ENCODE data around the gene CAPZA1.

Gene CAPZA1

DNA sequence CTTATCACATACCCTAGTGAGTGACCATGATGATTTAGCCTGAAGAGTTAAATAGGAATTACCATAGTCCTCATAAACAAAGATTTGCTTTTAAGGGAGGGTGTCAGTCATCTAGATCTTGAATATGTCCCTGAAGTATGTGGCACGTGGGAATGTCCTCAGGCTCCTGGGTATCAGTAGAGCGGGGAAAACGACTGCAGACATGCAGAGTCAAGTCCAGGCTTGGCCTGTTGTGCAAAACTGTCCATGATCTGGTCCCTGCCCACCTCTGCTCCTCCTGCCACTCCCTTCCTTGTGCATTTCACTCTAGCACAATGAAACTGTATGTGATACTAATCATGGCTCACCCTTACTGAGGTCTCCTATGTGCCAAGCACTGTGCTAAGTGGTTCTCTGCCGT lies 67.7 kb downstream of the CAPZA1 start:
- TF ChIP-seq, protein P1, sequence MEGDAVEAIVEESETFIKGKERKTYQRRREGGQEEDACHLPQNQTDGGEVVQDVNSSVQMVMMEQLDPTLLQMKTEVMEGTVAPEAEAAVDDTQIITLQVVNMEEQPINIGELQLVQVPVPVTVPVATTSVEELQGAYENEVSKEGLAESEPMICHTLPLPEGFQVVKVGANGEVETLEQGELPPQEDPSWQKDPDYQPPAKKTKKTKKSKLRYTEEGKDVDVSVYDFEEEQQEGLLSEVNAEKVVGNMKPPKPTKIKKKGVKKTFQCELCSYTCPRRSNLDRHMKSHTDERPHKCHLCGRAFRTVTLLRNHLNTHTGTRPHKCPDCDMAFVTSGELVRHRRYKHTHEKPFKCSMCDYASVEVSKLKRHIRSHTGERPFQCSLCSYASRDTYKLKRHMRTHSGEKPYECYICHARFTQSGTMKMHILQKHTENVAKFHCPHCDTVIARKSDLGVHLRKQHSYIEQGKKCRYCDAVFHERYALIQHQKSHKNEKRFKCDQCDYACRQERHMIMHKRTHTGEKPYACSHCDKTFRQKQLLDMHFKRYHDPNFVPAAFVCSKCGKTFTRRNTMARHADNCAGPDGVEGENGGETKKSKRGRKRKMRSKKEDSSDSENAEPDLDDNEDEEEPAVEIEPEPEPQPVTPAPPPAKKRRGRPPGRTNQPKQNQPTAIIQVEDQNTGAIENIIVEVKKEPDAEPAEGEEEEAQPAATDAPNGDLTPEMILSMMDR (IDR thresholded peaks at IDR 0.05; ENCODE audit: low read depth, low read length): no peak
- TF ChIP-seq MYC (IDR thresholded peaks at IDR 0.05; ENCODE audit: low read depth, low read length): no peak
- TF ChIP-seq POLR2A (IDR thresholded peaks at IDR 0.05; ENCODE audit: extremely low read depth, insufficient read length): no peak
- TF ChIP-seq, protein P2, sequence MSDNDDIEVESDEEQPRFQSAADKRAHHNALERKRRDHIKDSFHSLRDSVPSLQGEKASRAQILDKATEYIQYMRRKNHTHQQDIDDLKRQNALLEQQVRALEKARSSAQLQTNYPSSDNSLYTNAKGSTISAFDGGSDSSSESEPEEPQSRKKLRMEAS (IDR thresholded peaks at IDR 0.05; ENCODE audit: low read depth, low read length): no peak
- no peak overlapping the region for H3K4me3 ChIP-seq (ENCODE audit: low read depth, low read length)
- no peak for DNase-seq (ENCODE audit: low read depth)

DNA sequence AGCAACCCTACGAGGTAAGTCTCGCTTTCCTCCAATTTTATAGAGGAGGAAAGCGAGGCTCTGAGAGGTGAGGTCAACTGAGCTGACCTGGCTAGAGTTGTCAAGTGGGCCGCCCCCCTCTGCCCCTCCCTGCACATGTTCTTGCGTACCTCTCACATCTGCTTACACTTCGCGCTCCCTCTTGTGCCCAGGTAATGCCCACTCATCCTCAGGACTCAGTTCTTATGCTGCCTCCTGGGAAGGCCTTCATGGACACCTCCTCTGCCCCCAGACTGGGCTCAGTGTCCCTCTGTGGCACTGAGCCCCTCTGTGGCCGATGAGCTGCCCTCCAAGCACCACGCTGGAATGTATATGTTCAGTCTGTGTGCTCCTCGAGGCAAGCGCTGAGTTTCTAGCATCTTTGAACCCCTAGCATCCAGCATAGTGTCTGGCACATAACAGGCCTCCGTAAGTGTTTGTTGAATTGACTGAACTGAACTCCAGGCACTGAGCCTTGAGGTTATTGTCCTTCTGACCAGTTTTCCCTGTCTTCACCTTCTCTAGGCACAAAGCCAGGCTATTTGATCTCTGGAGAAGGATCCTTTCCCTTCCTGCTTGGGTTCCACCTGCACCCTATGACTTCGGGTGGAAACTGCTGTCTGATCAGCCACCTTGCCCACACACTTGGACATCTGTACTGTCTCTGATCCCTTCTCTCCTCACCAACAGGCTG lies 68.3 kb downstream of the CAPZA1 start:
- H3K4me3 ChIP-seq (ENCODE audit: low read depth, low read length): no peak overlapping the region
- no peak for DNase-seq (ENCODE audit: low read depth)
- TF ChIP-seq, protein P1 (IDR thresholded peaks at IDR 0.05; ENCODE audit: low read depth, low read length): no peak
- TF ChIP-seq, protein P2 (IDR thresholded peaks at IDR 0.05; ENCODE audit: low read depth, low read length): no peak
- TF ChIP-seq MYC (IDR thresholded peaks at IDR 0.05; ENCODE audit: low read depth, low read length) (no peak), POLR2A (IDR thresholded peaks at IDR 0.05; ENCODE audit: extremely low read depth, insufficient read length) (no peak)

- H3K4me3 ChIP-seq (ENCODE audit: low read depth, low read length): no peak overlapping the region
- TF ChIP-seq MYC (IDR thresholded peaks at IDR 0.05; ENCODE audit: low read depth, low read length): no peak
- TF ChIP-seq, protein P2 (IDR thresholded peaks at IDR 0.05; ENCODE audit: low read depth, low read length): no peak
- no peak for TF ChIP-seq POLR2A (IDR thresholded peaks at IDR 0.05; ENCODE audit: extremely low read depth, insufficient read length)
- TF ChIP-seq, protein P1 (IDR thresholded peaks at IDR 0.05; ENCODE audit: low read depth, low read length): no peak
- DNase-seq (ENCODE audit: low read depth): no peak
These were observed 69.2 kb downstream of the CAPZA1 start for GRCh38 chr1:112688781-112689193.

GRCh38 chr1:112689196-112689841 lies 69.7 kb downstream of the CAPZA1 start:
- TF ChIP-seq, protein P1 (IDR thresholded peaks at IDR 0.05; ENCODE audit: low read depth, low read length): no peak
- TF ChIP-seq, protein P2 (IDR thresholded peaks at IDR 0.05; ENCODE audit: low read depth, low read length): no peak
- H3K4me3 ChIP-seq (ENCODE audit: low read depth, low read length): no peak overlapping the region
- DNase-seq (ENCODE audit: low read depth): no peak

DNA sequence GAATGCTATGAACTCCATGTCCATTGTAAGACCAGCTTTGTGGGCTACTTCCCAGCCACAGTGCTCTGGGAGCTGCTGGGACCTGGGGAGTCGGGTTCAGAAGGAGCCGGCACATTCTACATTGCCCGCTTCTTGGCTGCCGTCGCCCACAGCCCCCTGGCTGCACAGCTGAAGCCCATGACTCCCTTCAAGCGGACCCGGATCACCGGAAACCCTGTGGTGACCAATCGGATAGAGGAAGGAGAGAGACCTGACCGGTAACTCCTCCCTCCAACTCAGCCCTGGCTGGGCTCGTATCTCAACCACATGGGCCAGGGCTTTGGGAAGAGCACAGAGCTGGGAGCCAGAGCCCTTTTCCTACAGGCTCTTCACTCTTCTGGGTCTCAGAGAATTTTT lies 70.2 kb downstream of the CAPZA1 start:
- no peak overlapping the region for H3K4me3 ChIP-seq (ENCODE audit: low read depth, low read length)
- no peak for DNase-seq (ENCODE audit: low read depth)
- TF ChIP-seq, protein P2 (IDR thresholded peaks at IDR 0.05; ENCODE audit: low read depth, low read length): no peak
- TF ChIP-seq POLR2A (IDR thresholded peaks at IDR 0.05; ENCODE audit: extremely low read depth, insufficient read length): no peak
- TF ChIP-seq, protein P1 (IDR thresholded peaks at IDR 0.05; ENCODE audit: low read depth, low read length): no peak
- no peak for TF ChIP-seq MYC (IDR thresholded peaks at IDR 0.05; ENCODE audit: low read depth, low read length)
